Measurements from ENCODE around the gene BRWD1. TPM values are rescaled to one million over a fixed set of nuclear protein-coding genes. Genes with fewer than 3 reads are reported as not detected.

Gene BRWD1
- total and polyA plus RNA-seq, 7 experiments from 2014 or later = 27.4 to 108 (median 77.9) TPM

DNA sequence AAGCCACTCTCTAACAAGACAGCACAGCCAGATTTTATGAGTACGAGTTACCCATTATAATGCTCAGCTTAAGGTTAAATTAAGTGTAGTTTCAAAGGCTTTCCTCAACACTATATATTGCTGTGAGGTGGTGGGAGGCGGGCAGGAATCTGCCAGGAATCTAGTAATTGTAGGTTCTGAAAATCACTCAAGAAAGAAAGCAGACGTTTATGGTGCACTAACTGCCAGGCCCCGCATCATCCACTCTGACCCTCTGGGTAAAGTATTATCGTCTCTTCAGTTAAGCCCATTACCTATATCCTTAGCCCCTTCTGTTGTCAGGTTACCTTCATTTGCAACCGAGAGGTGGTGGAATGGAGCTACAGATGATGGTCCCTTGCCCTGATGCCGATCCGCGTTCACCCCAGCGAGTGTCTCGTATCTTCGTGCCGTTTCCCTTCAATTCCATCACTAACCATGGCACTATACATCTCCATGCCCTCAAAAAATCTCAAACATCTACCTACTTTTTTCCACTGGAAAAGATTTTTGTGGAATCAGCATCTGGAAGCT lies 23.1 kb upstream of the BRWD1 start:
- no peaks in the 10 kb centered on the region for H3K9me3 Mint-ChIP-seq
- no peak for ATAC-seq
- DNase-seq = no peak
- H3K27ac Mint-ChIP-seq = no peak overlapping the region
- Histone ChIP-seq H3K4me3 (ENCODE audit: low read length) (no peak overlapping the region), H3K36me3 (ENCODE audit: control insufficient read depth in 2 of 3, insufficient read depth in 3 of 3, low read length in 3 of 3) (peaks cover 0 to 7% (median 0%) of the 10 kb centered on the region in 3 experiments), H3K9me3 (ENCODE audit: control insufficient read depth in 2 of 3, low read length in 3 of 3) (no peaks in the 10 kb centered on the region), H3K27me3 (ENCODE audit: control insufficient read depth in 2 of 2, insufficient read depth in 2 of 2, low read length in 2 of 2) (no peaks in the 10 kb centered on the region), H3K4me1 (ENCODE audit: control insufficient read depth in 2 of 2, insufficient read depth in 2 of 2, low read length in 2 of 2) (no peaks in the 10 kb centered on the region), H3K27ac (ENCODE audit: low read depth, low read length) (no peak overlapping the region)
- peaks cover 0 to 3% (median 1%) of the 10 kb centered on the region in 5 donors for H3K36me3 Mint-ChIP-seq
- POLR2A ChIA-PET = no interaction called here
- H3K4me1 Mint-ChIP-seq = no peaks in the 10 kb centered on the region
- intact Hi-C loops (cut with micrococcal nuclease) = no loop called here
- CTCF ChIA-PET = no interaction called here
- no peak overlapping the region for H3K4me3 Mint-ChIP-seq
- H3K27me3 Mint-ChIP-seq = peaks cover 0 to 2% (median 0%) of the 10 kb centered on the region in 5 donors

DNA sequence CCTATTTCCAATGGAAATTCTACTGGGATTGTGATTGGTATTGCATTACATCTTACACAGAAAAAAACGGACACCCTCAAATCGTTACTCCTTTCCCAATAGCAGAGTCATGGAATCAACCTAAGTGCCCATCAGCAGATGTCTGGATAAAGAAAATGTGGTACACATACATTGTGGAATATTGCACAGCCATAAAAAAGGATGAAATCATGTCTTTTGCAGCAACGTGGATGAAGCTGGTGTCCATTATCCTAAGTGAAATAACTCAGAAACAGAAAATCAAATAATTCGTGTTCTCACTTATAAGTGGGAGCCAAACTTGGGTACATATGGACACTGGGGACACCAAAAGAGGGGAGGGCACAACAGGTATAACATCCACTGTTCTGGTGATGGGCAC lies 21.2 kb upstream of the BRWD1 start:
- ATAC-seq = no peak
- intact Hi-C loops (cut with micrococcal nuclease) = no loop called here
- H3K27me3 Mint-ChIP-seq = peaks cover 0 to 2% (median 0%) of the 10 kb centered on the region in 5 donors
- no peaks in the 10 kb centered on the region for H3K4me1 ChIP-seq (ENCODE audit: control insufficient read depth in 2 of 2, insufficient read depth in 2 of 2, low read length in 2 of 2)
- no peak for DNase-seq
- H3K9me3 ChIP-seq (ENCODE audit: control insufficient read depth in 2 of 3, low read length in 3 of 3) = no peaks in the 10 kb centered on the region
- no peak overlapping the region for H3K27ac Mint-ChIP-seq
- no peaks in the 10 kb centered on the region for H3K9me3 Mint-ChIP-seq
- no peaks in the 10 kb centered on the region for H3K4me1 Mint-ChIP-seq
- no peaks in the 10 kb centered on the region for H3K27me3 ChIP-seq (ENCODE audit: control insufficient read depth in 2 of 2, insufficient read depth in 2 of 2, low read length in 2 of 2)
- H3K27ac ChIP-seq (ENCODE audit: low read depth, low read length) = no peak overlapping the region
- no peaks in the 10 kb centered on the region for H3K36me3 Mint-ChIP-seq
- POLR2A ChIA-PET = no interaction called here
- CTCF ChIA-PET = no interaction called here
- H3K4me3 Mint-ChIP-seq = no peak overlapping the region
- H3K4me3 ChIP-seq (ENCODE audit: low read length) = no peak overlapping the region
- H3K36me3 ChIP-seq (ENCODE audit: control insufficient read depth in 2 of 3, insufficient read depth in 3 of 3, low read length in 3 of 3) = no peaks in the 10 kb centered on the region

DNA sequence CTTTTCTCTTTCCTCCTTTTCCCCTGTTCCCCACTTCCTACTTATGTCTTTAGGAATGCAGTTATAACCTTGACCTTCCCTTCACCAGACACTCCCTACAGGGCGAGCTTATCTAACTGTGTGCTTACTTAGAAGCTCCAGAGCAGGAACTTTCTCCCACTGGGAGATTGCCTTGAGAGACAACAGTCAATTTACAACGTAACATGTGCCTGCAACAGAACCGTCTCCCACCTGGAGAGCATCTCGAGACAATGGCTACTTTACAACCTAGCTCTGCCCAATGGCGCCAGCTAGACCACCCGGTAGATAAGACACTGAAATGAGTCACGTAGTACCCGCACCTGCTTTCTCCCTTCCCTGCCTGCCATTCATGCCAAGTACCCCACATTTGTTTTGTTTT lies 18.7 kb upstream of the BRWD1 start:
- intact Hi-C loops (cut with micrococcal nuclease) = no loop called here
- H3K27ac ChIP-seq (ENCODE audit: low read depth, low read length) = no peak overlapping the region
- ATAC-seq (no peak), DNase-seq (no peak)
- H3K36me3 Mint-ChIP-seq = no peaks in the 10 kb centered on the region
- no peaks in the 10 kb centered on the region for H3K4me1 Mint-ChIP-seq
- no peak overlapping the region for H3K4me3 Mint-ChIP-seq
- H3K27ac Mint-ChIP-seq = no peak overlapping the region
- ChIA-PET CTCF (no interaction called here), POLR2A (interaction anchor here (0.9 to 1.4 kb wide), 3 partner anchors 14 to 16 kb away, joined by 3 to 4 read pairs (median 4); partner anchors contain the start of gene HMGN1)
- H3K9me3 ChIP-seq (ENCODE audit: control insufficient read depth in 2 of 3, low read length in 3 of 3) = no peaks in the 10 kb centered on the region
- no peak overlapping the region for H3K4me3 ChIP-seq (ENCODE audit: low read length)
- peaks cover 0 to 6% (median 0%) of the 10 kb centered on the region in 5 donors for H3K27me3 Mint-ChIP-seq
- H3K4me1 ChIP-seq (ENCODE audit: control insufficient read depth in 2 of 2, insufficient read depth in 2 of 2, low read length in 2 of 2) = no peaks in the 10 kb centered on the region
- no peaks in the 10 kb centered on the region for H3K27me3 ChIP-seq (ENCODE audit: control insufficient read depth in 2 of 2, insufficient read depth in 2 of 2, low read length in 2 of 2)
- no peaks in the 10 kb centered on the region for H3K9me3 Mint-ChIP-seq
- H3K36me3 ChIP-seq (ENCODE audit: control insufficient read depth in 2 of 3, insufficient read depth in 3 of 3, low read length in 3 of 3) = no peaks in the 10 kb centered on the region

DNA sequence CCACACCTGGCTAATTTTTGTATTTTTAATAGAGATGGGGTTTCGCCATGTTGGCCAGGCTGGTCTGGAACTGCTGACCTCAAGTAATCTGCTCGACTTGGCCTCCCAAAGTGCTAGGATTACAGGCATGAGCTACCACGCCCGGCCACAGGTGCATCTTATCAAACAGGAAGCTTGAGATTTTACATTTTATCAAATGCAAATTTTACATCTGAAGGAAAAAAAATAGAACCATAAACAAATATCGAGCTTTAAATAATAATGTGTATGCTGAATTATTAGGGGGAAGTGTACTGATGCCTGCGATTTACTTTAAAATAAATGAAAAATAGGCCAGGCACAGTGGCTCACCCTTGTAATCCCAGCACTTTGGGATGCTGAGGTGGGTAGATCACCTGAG lies 16.6 kb upstream of the BRWD1 start:
- Mint-ChIP-seq H3K36me3 (no peaks in the 10 kb centered on the region), H3K9me3 (peaks cover 0 to 3% (median 0%) of the 10 kb centered on the region in 11 donors), H3K4me1 (no peaks in the 10 kb centered on the region), H3K27ac (no peak overlapping the region), H3K27me3 (peaks cover 0 to 10% (median 0%) of the 10 kb centered on the region in 5 donors), H3K4me3 (no peak overlapping the region)
- Histone ChIP-seq H3K9me3 (ENCODE audit: control insufficient read depth in 2 of 3, low read length in 3 of 3) (no peaks in the 10 kb centered on the region), H3K36me3 (ENCODE audit: control insufficient read depth in 2 of 3, insufficient read depth in 3 of 3, low read length in 3 of 3) (no peaks in the 10 kb centered on the region), H3K27ac (ENCODE audit: low read depth, low read length) (no peak overlapping the region), H3K27me3 (ENCODE audit: control insufficient read depth in 2 of 2, insufficient read depth in 2 of 2, low read length in 2 of 2) (no peaks in the 10 kb centered on the region), H3K4me1 (ENCODE audit: control insufficient read depth in 2 of 2, insufficient read depth in 2 of 2, low read length in 2 of 2) (no peaks in the 10 kb centered on the region), H3K4me3 (ENCODE audit: low read length) (no peak overlapping the region)
- ATAC-seq (no peak), DNase-seq (no peak)
- ChIA-PET POLR2A (no interaction called here), CTCF (interaction anchor here (0.8 kb wide), 1 partner anchor 9 kb away, joined by 3 read pairs; no protein-coding TSS in a partner anchor)
- intact Hi-C loops (cut with micrococcal nuclease) = no loop called here

DNA sequence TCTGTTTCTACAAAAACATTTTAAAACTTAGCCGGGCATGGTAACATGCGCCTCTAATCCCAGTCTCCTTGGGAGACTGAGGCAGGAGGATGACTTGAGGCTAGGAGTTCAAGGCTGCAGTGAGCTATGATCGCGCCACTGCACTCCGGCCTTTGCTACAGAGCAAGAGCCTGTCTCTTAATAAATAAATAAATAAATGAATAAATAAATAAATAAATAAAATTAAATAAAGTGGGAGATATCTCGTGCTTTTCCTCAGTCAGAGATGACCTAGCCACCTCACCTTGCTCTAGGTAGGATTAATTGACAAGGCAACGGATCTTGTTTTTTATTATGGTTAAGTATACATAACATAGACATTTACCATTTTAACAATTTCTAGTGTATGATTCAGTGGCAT lies 14.3 kb upstream of the BRWD1 start:
- Mint-ChIP-seq H3K27ac (no peak overlapping the region), H3K4me1 (no peaks in the 10 kb centered on the region), H3K27me3 (peaks cover 0 to 8% (median 0%) of the 10 kb centered on the region in 5 donors), H3K36me3 (peaks cover 0 to 4% (median 0%) of the 10 kb centered on the region in 5 donors), H3K4me3 (no peak overlapping the region), H3K9me3 (peaks cover 0 to 3% (median 0%) of the 10 kb centered on the region in 11 donors)
- DNase-seq (no peak), ATAC-seq (no peak)
- CTCF ChIA-PET = no interaction called here
- Histone ChIP-seq H3K27me3 (ENCODE audit: control insufficient read depth in 2 of 2, insufficient read depth in 2 of 2, low read length in 2 of 2) (no peaks in the 10 kb centered on the region), H3K4me3 (ENCODE audit: low read length) (no peak overlapping the region), H3K27ac (ENCODE audit: low read depth, low read length) (no peak overlapping the region), H3K4me1 (ENCODE audit: control insufficient read depth in 2 of 2, insufficient read depth in 2 of 2, low read length in 2 of 2) (no peaks in the 10 kb centered on the region), H3K9me3 (ENCODE audit: control insufficient read depth in 2 of 3, low read length in 3 of 3) (no peaks in the 10 kb centered on the region), H3K36me3 (ENCODE audit: control insufficient read depth in 2 of 3, insufficient read depth in 3 of 3, low read length in 3 of 3) (no peaks in the 10 kb centered on the region)
- POLR2A ChIA-PET = interaction anchor here (0.8 kb wide), 1 partner anchor 12 kb away, joined by 3 read pairs; no protein-coding TSS in a partner anchor
- intact Hi-C loops (cut with micrococcal nuclease) = no loop called here

DNA sequence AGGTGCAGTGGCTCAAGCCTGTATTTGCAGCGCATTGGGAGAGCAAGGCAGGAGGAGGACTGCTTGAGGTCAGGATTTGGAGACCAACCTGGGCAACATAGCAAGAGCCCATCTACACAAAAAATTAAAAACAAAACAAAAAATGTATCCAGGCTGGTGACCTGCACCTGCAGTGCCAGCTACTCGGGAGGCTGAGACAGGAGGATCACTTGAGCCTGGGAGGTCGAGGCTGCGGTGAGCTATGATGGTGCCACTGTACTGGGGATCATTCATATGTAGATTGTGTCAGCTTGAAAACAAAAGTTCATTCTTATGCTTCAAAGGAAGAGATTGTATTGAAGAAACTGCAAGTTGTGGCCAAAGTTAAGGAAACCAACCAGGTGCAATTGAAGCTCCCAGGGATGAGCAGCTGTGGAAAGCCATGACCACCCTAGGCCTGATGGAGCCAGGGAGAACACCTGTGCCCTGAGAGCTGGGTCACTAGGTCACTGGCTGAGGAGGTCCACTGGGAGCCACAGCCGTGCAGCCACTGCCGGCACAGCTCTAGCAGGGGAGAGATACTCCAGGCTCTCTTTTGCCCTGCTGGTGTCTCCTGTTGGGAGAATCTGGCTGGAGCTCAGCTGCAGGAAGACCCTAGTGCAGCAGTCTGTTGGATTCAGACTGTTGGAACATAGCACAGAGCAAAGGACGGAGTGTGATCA lies 13.3 kb upstream of the BRWD1 start:
- DNase-seq (no peak), ATAC-seq (no peak)
- no peak overlapping the region for H3K27ac Mint-ChIP-seq
- Histone ChIP-seq H3K4me3 (ENCODE audit: low read length) (no peak overlapping the region), H3K36me3 (ENCODE audit: control insufficient read depth in 2 of 3, insufficient read depth in 3 of 3, low read length in 3 of 3) (no peaks in the 10 kb centered on the region), H3K4me1 (ENCODE audit: control insufficient read depth in 2 of 2, insufficient read depth in 2 of 2, low read length in 2 of 2) (no peaks in the 10 kb centered on the region), H3K27ac (ENCODE audit: low read depth, low read length) (no peak overlapping the region), H3K27me3 (ENCODE audit: control insufficient read depth in 2 of 2, insufficient read depth in 2 of 2, low read length in 2 of 2) (no peaks in the 10 kb centered on the region), H3K9me3 (ENCODE audit: control insufficient read depth in 2 of 3, low read length in 3 of 3) (no peaks in the 10 kb centered on the region)
- no peak overlapping the region for H3K4me3 Mint-ChIP-seq
- CTCF ChIA-PET = no interaction called here
- intact Hi-C loops (cut with micrococcal nuclease) = no loop called here
- H3K4me1 Mint-ChIP-seq = no peaks in the 10 kb centered on the region
- H3K9me3 Mint-ChIP-seq = peaks cover 0 to 3% (median 0%) of the 10 kb centered on the region in 11 donors
- POLR2A ChIA-PET = no interaction called here
- peaks cover 0 to 8% (median 0%) of the 10 kb centered on the region in 5 donors for H3K27me3 Mint-ChIP-seq
- H3K36me3 Mint-ChIP-seq = peaks cover 0 to 4% (median 0%) of the 10 kb centered on the region in 5 donors

DNA sequence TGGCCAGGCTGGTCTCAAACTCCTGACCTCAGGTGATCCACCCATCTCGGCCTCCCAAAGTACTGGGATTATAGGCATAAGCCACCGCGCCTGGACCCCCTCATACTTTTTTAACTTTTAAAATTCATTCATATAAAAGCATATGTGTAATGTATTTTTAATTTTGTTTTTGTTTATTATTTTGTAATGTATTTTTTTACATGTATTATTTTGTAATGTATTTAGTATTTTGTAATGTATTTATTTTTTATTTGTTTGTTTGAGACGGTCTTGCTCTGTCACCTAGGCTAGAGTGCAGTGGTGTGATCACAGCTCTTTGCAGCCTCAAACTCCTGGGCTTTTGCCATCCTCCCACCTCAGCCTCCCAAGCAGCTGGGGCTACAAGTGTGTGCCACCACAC lies 12.0 kb upstream of the BRWD1 start:
- peaks cover 0 to 8% (median 0%) of the 10 kb centered on the region in 5 donors for H3K27me3 Mint-ChIP-seq
- no peak overlapping the region for H3K27ac ChIP-seq (ENCODE audit: low read depth, low read length)
- H3K27ac Mint-ChIP-seq = no peak overlapping the region
- no peak for DNase-seq
- H3K4me1 ChIP-seq (ENCODE audit: control insufficient read depth in 2 of 2, insufficient read depth in 2 of 2, low read length in 2 of 2) = no peaks in the 10 kb centered on the region
- POLR2A ChIA-PET = no interaction called here
- no peak overlapping the region for H3K4me3 Mint-ChIP-seq
- H3K9me3 ChIP-seq (ENCODE audit: control insufficient read depth in 2 of 3, low read length in 3 of 3) = no peaks in the 10 kb centered on the region
- H3K9me3 Mint-ChIP-seq = peaks cover 0 to 3% (median 0%) of the 10 kb centered on the region in 11 donors
- H3K36me3 Mint-ChIP-seq = peaks cover 0 to 4% (median 0%) of the 10 kb centered on the region in 5 donors
- H3K36me3 ChIP-seq (ENCODE audit: control insufficient read depth in 2 of 3, insufficient read depth in 3 of 3, low read length in 3 of 3) = no peaks in the 10 kb centered on the region
- CTCF ChIA-PET = no interaction called here
- no peak overlapping the region for H3K4me3 ChIP-seq (ENCODE audit: low read length)
- H3K4me1 Mint-ChIP-seq = no peaks in the 10 kb centered on the region
- no peaks in the 10 kb centered on the region for H3K27me3 ChIP-seq (ENCODE audit: control insufficient read depth in 2 of 2, insufficient read depth in 2 of 2, low read length in 2 of 2)
- ATAC-seq = no peak
- intact Hi-C loops (cut with micrococcal nuclease) = no loop called here
